ENCODE results near the gene GPX4. TPM values are rescaled to one million over a fixed set of nuclear protein-coding genes. Genes with fewer than 3 reads are reported as not detected.
A peak's percentile ranks its signal among the peaks of the same experiment; 100 is the strongest.

The GPX4 gene
- total and polyA plus RNA-seq, 9 of the 15 experiments (the other 6 are each of a cell fraction or from before 2014, with no cell fraction given): 61.4 to 661 (median 349) TPM

DNA sequence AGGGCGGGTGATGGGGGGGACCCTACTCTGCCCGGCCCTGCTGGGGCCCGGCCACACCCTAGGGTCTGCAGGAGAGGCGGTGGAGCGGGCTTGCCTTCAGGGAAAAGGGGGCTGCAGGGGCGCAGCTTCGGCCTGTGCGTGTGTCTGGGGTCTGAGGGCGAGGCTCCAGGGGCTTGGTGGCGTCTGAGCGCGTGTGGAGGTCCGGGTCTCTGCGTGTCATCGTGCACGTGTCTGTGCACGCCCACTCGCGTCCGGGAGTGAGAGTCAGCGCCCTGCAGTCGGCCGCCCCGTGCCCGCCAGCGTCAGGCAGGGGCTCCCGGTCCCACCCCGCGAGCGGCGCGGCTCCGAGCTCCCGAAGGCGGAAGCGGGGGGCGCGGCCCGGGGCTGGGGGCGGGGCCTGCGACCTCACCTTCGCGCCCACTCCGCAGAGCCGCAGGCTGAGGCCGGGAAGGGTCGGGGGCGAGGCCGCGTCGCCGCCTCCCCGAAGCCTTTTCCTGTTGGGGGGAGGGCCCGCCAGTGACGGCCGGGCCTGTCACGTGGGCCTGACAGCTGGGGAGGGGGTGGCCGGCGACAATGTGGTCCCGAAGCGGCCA lies 37.0 kb upstream of the GPX4 start, which contains the start of gene ARHGAP45 (continued):
- TF ChIP-seq ZNF277 (CRISPR knock-in tag; IDR thresholded peaks at IDR 0.05; ENCODE audit: borderline replicate concordance): no peak
- TF ChIP-seq, protein P1, sequence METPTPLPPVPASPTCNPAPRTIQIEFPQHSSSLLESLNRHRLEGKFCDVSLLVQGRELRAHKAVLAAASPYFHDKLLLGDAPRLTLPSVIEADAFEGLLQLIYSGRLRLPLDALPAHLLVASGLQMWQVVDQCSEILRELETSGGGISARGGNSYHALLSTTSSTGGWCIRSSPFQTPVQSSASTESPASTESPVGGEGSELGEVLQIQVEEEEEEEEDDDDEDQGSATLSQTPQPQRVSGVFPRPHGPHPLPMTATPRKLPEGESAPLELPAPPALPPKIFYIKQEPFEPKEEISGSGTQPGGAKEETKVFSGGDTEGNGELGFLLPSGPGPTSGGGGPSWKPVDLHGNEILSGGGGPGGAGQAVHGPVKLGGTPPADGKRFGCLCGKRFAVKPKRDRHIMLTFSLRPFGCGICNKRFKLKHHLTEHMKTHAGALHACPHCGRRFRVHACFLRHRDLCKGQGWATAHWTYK (CRISPR knock-in tag; IDR thresholded peaks at IDR 0.05): no peak
- TF ChIP-seq, protein P2, sequence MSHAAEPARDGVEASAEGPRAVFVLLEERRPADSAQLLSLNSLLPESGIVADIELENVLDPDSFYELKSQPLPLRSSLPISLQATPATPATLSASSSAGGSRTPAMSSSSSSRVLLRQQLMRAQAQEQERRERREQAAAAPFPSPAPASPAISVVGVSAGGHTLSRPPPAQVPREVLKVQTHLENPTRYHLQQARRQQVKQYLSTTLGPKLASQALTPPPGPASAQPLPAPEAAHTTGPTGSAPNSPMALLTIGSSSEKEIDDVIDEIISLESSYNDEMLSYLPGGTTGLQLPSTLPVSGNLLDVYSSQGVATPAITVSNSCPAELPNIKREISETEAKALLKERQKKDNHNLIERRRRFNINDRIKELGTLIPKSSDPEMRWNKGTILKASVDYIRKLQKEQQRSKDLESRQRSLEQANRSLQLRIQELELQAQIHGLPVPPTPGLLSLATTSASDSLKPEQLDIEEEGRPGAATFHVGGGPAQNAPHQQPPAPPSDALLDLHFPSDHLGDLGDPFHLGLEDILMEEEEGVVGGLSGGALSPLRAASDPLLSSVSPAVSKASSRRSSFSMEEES (CRISPR knock-in tag; IDR thresholded peaks at IDR 0.05): 0 out of 2 replicates have a peak, but pooled peaks have one; percentile 17
- TF ChIP-seq RBM15 (IDR thresholded peaks at IDR 0.05; ENCODE audit: insufficient read depth, low read length): no peak
- no peak for TF ChIP-seq ZNF436 (CRISPR knock-in tag; IDR thresholded peaks at IDR 0.05)
- no peak for TF ChIP-seq ZNF75A (CRISPR knock-in tag; IDR thresholded peaks at IDR 0.05)
- TF ChIP-seq ASH1L (IDR thresholded peaks at IDR 0.05; ENCODE audit: borderline replicate concordance, low read depth, partially characterized antibody): no peak
- no peak for TF ChIP-seq CHCHD3 (CRISPR knock-in tag; IDR thresholded peaks at IDR 0.05)
- no peak for TF ChIP-seq FOXJ2 (tag; IDR thresholded peaks at IDR 0.05)
- no peak for TF ChIP-seq ZNF79 (CRISPR knock-in tag; IDR thresholded peaks at IDR 0.05; ENCODE audit: low read depth)
- no peak for TF ChIP-seq ZNF551 (CRISPR knock-in tag; IDR thresholded peaks at IDR 0.05)
- TF ChIP-seq FIP1L1 (IDR thresholded peaks at IDR 0.05; ENCODE audit: low read depth, low read length, poor library complexity, severe bottlenecking): peak; percentile 41
- peak; percentile 24; the same call in 1 of the 2 replicates for TF ChIP-seq EGR1 (conservative IDR thresholded peaks at IDR 0.05)
- 0 out of 2 replicates have a peak, but pooled peaks have one; percentile 60 for TF ChIP-seq ETS1 (conservative IDR thresholded peaks at IDR 0.05; ENCODE audit: control insufficient read depth, low read depth, low read length)
- TF ChIP-seq SREBF2 (CRISPR knock-in tag; IDR thresholded peaks at IDR 0.05): no peak
- no peak for TF ChIP-seq TAF1 (IDR thresholded peaks at IDR 0.05; ENCODE audit: control insufficient read depth, extremely low read depth, insufficient read depth, low read length, severe bottlenecking)
- TF ChIP-seq, protein P3, sequence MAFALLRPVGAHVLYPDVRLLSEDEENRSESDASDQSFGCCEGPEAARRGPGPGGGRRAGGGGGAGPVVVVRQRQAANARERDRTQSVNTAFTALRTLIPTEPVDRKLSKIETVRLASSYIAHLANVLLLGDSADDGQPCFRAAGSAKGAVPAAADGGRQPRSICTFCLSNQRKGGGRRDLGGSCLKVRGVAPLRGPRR (CRISPR knock-in tag; IDR thresholded peaks at IDR 0.05): no peak
- peak; percentile 61 for TF ChIP-seq CXXC5 (CRISPR knock-in tag; IDR thresholded peaks at IDR 0.05)
- peak; percentile 20; the same call in 1 of the 2 replicates for TF ChIP-seq PHF8 (IDR thresholded peaks at IDR 0.05; ENCODE audit: borderline replicate concordance, low read length)
- no peak for TF ChIP-seq ZNF212 (CRISPR knock-in tag; IDR thresholded peaks at IDR 0.05)
- TF ChIP-seq TEAD1 (CRISPR knock-in tag; IDR thresholded peaks at IDR 0.05): no peak
- TF ChIP-seq HDAC6 (IDR thresholded peaks at IDR 0.05; ENCODE audit: low read depth, low read length): no peak
- no peak for TF ChIP-seq PYGO2 (tag; IDR thresholded peaks at IDR 0.05)
